NB4 (cell line): ENCODE data around the gene CHRM1.
"Not testable (repeated sequence)": the region's sequence is repeated elsewhere in the genome, so short reads cannot be mapped to it uniquely, and the experiment has no call there.

Source experiments
- DNase-seq: peaks from one replicate; pipeline ENCODE4 v3.0.0; 2010; ENCODE audit warnings: low read depth
- H3K4me3 ChIP-seq: one replicate; pipeline ENCODE4 v1.5.1; 2011; ENCODE audit warnings: mild to moderate bottlenecking, low read depth, low read length, moderate library complexity
- MAX ChIP-seq: IDR thresholded peaks from 2 replicates; pipeline ENCODE4 v1.6.1; 2011; ENCODE audit warnings: low read depth, low read length
- MYC ChIP-seq: IDR thresholded peaks from 2 replicates; pipeline ENCODE4 v1.6.1; 2011; ENCODE audit warnings: low read depth, low read length
- POLR2A ChIP-seq: IDR thresholded peaks from 2 replicates; pipeline ENCODE4 v1.6.1; 2011; ENCODE audit warnings: mild to moderate bottlenecking; ENCODE audit not compliant: insufficient read length; ENCODE audit errors: extremely low read depth
- TF ChIP-seq, protein P1 (sequence below): IDR thresholded peaks from one replicate; pipeline ENCODE4 v1.5.1; 2012; ENCODE audit warnings: low read depth, low read length

Gene CHRM1

GRCh38 chr11:62875698-62876478, 45.3 kb downstream of the CHRM1 start:
- no peak overlapping the region for H3K4me3 ChIP-seq
- DNase-seq = no peak
- TF ChIP-seq POLR2A = no peak
- TF ChIP-seq MYC = no peak
- no peak for TF ChIP-seq MAX
- TF ChIP-seq, protein P1, sequence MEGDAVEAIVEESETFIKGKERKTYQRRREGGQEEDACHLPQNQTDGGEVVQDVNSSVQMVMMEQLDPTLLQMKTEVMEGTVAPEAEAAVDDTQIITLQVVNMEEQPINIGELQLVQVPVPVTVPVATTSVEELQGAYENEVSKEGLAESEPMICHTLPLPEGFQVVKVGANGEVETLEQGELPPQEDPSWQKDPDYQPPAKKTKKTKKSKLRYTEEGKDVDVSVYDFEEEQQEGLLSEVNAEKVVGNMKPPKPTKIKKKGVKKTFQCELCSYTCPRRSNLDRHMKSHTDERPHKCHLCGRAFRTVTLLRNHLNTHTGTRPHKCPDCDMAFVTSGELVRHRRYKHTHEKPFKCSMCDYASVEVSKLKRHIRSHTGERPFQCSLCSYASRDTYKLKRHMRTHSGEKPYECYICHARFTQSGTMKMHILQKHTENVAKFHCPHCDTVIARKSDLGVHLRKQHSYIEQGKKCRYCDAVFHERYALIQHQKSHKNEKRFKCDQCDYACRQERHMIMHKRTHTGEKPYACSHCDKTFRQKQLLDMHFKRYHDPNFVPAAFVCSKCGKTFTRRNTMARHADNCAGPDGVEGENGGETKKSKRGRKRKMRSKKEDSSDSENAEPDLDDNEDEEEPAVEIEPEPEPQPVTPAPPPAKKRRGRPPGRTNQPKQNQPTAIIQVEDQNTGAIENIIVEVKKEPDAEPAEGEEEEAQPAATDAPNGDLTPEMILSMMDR = no peak

- H3K4me3 ChIP-seq = no peak overlapping the region
- no peak for TF ChIP-seq MAX
- TF ChIP-seq, protein P1 = no peak
- TF ChIP-seq POLR2A = no peak
- no peak for TF ChIP-seq MYC
- DNase-seq = no peak
Observed at GRCh38 chr11:62874851-62875250, 46.3 kb downstream of the CHRM1 start.

GRCh38 chr11:62865635-62866034, 55.5 kb downstream of the CHRM1 start:
- no peak for DNase-seq
- no peak overlapping the region for H3K4me3 ChIP-seq
- TF ChIP-seq, protein P1 = no peak
- TF ChIP-seq MAX (no peak), POLR2A (no peak), MYC (no peak)

- DNase-seq = no peak
- TF ChIP-seq MAX (no peak), POLR2A (no peak), MYC (no peak)
- TF ChIP-seq, protein P1 = no peak
- H3K4me3 ChIP-seq = no peak overlapping the region
Observed at GRCh38 chr11:62863687-62864335, 57.4 kb downstream of the CHRM1 start.

GRCh38 chr11:62861564-62862192, 59.5 kb downstream of the CHRM1 start:
- not testable (repeated sequence) for DNase-seq, H3K4me3 ChIP-seq

GRCh38 chr11:62860835-62861563, 60.2 kb downstream of the CHRM1 start:
- DNase-seq = peak; percentile 58
- H3K4me3 ChIP-seq = no peak overlapping the region
- TF ChIP-seq POLR2A = no peak

DNA sequence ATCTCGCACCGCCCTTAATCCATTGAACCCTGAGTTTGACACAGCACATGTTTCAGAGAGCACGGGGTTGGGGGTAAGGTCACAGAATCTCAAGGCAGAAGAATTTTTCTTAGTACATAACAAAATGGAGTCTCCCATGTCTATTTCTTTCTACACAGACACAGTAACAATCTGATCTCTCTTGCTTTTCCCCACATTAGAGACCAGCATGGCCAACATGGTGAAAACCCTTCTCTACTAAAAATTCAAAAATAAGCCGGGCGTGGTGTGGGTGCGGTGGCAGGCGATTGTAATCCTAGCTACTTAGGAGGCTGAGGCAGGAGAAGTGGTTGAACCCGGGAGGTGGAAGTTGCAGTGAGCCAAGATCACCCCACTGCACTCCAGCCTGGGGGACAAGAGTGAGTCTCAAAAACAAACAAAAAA, 61.9 kb downstream of the CHRM1 start:
- not testable (repeated sequence) for DNase-seq, H3K4me3 ChIP-seq
